ENCODE results near the gene SSBP4.

GRCh38 chr19:18385675-18386542, 33.3 kb upstream of the SSBP4 start, which contains the start of gene GDF15:
- TF ChIP-seq CTCF (conservative IDR thresholded peaks at IDR 0.05; ENCODE audit: low read depth, low read length) (peak; percentile 68), EZH2 (IDR thresholded peaks at IDR 0.05; ENCODE audit: low read length, unreplicated experiment) (no peak)

All from PC-3 (cell line).